DMS153 treated with DMSO at 0.1 percent for 48 hours (cell line): Measurements from ENCODE around the gene RGS10.

Experiments
- DNase-seq: peaks from one replicate; lab custom pipeline; 2025; ENCODE audit not compliant: unreplicated experiment; lab: John Stamatoyannopoulos, UW

Gene RGS10

DNA sequence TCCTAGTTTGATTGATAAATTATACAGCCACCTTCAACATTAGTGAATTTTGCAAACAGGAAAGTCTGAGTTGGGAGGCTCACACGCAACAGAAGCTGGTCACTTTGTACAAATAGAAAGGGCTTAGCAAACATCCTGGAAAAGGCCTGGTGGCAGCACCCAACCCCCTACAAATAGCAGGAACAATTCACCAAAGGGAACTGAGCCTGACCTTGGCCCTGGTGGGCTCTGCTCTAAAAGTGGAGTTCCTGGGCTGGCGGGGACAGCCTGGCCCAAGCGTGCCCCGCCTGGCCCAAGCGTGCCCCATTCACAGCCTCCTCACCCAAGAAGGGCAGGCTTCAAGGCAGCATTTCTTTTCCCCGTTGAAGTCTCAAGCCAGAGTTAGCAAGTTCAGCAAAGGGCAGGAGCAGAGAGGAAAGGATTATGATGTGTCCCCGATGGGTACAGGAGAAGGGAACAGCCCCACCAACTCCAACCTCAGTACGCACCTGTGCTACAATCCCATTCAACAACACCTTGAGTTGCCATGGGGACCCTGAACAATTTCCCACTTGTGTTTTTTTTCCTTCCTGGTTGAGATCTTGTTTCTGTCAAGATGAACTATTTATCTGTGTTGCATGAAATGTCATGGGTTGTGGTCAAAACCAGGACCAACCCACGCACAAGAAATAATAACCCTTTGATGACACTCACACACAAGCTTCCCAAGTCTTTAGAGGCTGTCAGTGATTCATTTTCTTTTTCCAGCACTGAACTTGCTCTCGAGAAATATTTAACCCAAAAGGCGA, 43.4 kb downstream of the RGS10 start:
- DNase-seq: peak; percentile 3

- DNase-seq: no peak
Measured at GRCh38 chr10:119497243-119497642, 45.3 kb downstream of the RGS10 start.

GRCh38 chr10:119496273-119496672, 46.2 kb downstream of the RGS10 start:
- no peak for DNase-seq

- no peak for DNase-seq
Measured at GRCh38 chr10:119495545-119495944, 47.0 kb downstream of the RGS10 start.

- DNase-seq: no peak
Measured at GRCh38 chr10:119495021-119495505, 47.5 kb downstream of the RGS10 start.

GRCh38 chr10:119494236-119495020, 48.1 kb downstream of the RGS10 start:
- DNase-seq: peak; percentile 39

DNA sequence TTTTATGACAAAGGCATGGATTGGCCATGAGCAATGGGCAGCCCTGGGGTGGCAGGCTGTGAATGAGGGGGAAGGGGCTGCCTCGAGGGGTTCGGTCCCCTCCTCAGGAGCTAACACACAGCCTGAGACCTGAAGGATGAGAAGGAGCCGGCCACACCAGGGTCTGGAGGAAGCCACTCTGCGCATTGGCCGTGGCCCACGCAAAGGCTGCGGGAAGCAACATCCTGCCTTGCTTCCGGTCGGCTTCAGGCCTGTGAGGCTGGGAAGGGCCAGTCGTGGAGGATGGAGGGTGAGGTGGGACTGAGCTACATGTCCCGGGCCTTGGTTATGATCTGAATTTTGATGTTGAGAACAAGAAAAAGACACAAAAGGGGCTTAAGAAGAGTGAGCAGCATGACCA, 49.4 kb downstream of the RGS10 start:
- no peak for DNase-seq

GRCh38 chr10:119491966-119492757, 50.4 kb downstream of the RGS10 start:
- no peak for DNase-seq

DNA sequence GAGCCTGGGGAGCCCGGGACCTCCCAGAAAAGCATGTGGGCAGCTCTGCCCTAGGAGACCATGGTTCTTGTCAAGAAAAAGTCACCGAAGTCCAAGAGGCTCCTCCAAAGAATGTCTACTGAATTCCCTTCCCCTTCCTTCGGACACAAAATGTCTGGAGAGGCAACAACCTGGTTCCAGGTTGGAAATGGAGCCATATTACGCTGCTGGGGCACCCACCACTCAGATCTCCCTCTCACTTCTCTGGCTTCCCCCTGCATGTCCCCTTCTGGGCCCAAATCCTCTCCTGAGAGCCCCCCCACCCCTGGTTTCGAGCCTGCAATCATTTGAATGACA, 52.6 kb downstream of the RGS10 start:
- no peak for DNase-seq

DNA sequence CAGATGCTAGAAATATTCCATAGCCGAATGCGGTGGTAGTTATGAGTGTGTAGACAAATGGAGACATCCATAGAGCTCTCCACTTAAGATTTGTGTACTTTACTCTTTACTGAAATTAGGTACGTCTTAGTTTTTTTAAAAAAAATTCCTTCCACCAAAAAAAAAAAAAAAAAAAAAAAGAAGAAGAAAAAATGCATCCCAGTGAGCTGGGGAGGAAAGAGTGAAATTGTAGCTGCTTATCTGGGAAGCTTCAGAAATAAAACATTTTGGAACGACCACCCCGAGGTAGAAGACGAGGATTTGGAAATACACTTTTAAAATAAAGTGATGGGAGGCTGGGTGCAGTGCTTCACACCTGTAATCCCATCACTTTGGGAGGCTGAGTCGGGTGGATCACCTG, 53.8 kb downstream of the RGS10 start:
- DNase-seq: no peak

GRCh38 chr10:119483839-119484238, 58.7 kb downstream of the RGS10 start:
- no peak for DNase-seq

DNA sequence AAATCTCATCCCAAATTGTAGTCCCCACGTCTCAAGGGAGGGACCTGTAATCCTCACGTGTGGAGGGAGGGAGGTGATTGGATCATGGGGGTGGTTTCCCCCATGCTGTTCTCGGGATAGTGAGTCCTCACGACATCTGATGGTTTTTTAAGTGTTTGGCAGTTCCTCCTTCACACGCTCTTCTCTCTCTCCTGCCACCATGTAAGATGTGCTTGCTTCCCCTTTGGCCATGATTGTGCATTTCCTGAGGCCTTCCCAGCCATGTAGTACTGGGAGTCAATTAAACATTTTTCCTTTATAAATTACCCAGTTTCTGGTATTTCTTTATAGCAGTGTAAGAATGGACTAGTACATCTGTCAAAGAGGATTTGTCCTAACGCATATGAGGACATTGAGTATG, 59.5 kb downstream of the RGS10 start:
- no peak for DNase-seq

- DNase-seq: no peak
Measured at GRCh38 chr10:119481781-119482426, 60.6 kb downstream of the RGS10 start.

GRCh38 chr10:119480667-119481066, 61.9 kb downstream of the RGS10 start:
- no peak for DNase-seq

- DNase-seq: no peak
Measured at GRCh38 chr10:119479532-119479931, 63.0 kb downstream of the RGS10 start.

DNA sequence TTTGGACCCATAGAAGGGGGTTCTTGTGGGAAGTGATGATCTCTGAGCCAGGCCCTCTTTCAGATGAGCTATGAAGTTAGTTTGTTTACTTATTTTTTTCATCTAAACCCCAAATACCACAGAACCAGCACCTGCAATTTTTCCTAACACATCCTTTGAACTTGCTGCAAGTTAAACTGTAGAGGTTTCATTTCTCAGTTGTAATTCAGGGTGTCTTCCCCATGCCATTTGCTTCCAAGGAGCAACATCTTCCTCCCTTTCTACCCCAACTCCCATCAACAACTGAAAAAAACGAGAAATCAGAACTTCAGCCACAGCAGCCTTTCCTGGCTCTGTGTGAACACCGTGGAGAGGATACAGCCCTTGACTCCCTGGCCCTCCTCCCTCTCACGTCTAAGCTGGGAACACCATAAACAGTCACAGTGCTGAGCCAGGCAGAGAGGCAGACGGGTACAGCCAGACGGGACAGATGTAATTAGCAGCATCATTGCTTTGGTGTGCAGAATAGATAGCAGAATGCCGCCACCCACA, 63.6 kb downstream of the RGS10 start:
- DNase-seq: no peak

DNA sequence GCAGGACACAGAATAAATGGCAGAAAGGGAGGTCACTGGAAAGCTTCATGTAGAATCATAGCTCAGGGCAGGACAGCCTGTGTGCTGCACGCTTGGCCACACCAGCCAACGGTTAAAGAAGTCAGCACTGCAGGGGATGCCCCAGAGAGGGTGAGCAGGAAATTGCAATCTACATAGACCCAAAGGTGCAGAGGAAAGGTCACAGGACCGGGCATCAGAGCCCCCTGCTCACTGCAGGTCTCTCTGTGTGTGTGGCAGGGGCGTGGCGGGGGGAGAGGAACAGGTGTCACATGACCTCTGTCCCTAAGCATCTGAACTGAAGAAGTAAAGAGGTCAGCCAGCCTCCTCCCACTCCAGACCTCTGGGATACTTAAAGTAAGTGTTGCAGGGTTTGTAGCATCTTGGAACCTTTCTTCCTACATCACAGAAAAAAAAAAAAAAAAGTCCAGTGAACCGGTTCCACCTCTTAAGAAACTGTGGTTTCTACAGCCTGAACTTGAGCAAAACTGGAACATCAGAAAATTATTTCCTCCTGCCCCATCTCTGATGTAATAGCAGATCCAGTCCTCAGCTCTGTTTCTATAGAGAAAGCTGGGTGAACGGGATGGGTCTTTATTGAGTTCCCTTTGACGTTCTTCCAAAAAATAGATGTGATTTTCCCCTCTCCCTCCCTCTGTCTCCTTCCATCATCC, 64.3 kb downstream of the RGS10 start:
- no peak for DNase-seq

- DNase-seq: no peak
Measured at GRCh38 chr10:119477444-119477843, 65.1 kb downstream of the RGS10 start.

DNA sequence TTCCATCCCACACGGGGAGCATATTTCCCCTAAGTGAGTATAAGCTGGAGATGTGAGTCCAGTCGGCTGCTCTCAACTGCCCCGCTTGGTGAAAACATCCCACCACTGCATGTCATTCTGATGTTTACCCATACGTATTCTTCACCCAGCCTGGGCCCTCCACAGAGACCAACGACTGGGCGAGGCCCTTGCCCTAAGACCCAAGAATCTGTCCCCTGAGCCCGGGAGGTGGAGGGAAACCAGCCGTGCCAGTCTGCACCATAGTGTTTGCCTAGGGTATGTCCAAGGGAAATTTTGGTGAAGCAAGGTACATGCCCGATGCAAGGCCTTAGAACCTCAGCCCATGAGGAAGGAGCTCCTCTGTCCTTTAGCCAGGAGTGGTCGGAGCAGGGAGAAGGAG, 67.9 kb downstream of the RGS10 start:
- DNase-seq: no peak

DNA sequence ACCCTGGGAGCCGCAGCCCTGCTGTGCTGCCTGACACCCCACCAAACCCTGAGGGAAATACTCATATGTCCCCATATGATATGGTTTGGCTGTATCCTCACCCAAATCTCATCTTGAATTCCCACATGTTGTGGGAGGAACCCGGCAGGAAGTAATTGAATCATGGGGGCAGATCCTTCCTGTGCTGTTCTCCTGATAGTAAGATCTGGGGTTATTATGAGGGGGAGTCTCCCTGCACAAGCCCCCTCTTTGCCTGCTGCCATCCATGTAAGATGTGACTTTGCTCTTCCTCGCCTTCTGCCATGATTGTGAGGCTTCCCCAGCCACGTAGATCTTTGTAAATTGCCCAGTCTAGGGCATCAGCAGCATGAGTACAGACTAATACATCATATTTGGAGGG, 68.7 kb downstream of the RGS10 start:
- DNase-seq: no peak
